GM19193 (cell line): ENCODE measurements around the gene VWA5B2.

ENCODE experiments used
- POLR2A ChIP-seq: IDR thresholded peaks from 4 replicates; pipeline ENCODE4 v1.6.1; 2011; ENCODE audit not compliant: insufficient read depth, insufficient read length; ENCODE audit errors: extremely low read depth

VWA5B2 gene

GRCh38 chr3:184203526-184203925 is 25.9 kb upstream of the VWA5B2 start:
- no peak for TF ChIP-seq POLR2A

DNA sequence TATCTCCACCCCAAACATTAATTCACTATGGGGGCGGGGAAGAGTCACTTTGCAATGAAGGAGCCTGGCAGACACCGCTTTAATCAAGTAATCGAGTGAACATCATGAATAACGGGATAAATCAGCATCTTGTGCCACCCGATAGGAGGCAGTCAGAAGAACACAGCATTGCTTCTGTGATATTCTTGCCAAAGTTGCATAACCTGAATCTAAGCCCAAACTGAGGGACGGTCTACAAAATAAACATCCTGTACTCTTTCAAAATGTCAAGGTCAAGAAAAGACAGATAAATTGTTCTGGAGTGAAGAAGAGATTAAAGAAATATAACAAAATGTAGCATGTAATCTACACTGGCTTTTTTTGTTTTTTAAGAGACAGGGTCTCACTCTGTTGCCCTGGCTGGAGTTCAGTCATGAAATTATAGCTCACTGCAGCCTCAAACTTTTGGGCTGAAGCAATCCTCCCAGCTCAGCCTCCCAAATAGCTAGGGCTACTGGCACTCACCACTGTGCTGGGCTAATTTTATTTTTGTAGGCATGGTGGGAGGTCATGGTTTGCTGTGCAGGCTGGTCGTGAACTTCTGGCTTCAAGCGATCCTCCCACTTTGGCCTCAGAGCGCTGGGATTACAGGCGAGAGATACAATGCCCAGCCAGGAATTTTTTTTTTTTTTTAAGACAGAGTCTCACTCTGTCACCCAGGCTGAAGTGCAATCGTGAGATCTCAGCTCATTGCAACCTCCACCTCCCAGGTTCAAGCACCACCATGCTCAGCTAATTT is 20.1 kb upstream of the VWA5B2 start:
- TF ChIP-seq POLR2A: no peak

GRCh38 chr3:184211297-184211696 is 18.1 kb upstream of the VWA5B2 start:
- no peak for TF ChIP-seq POLR2A

GRCh38 chr3:184211718-184212117 is 17.7 kb upstream of the VWA5B2 start:
- no peak for TF ChIP-seq POLR2A

- no peak for TF ChIP-seq POLR2A
These were observed 10.6 kb upstream of the VWA5B2 start for GRCh38 chr3:184218814-184219213.

- no peak for TF ChIP-seq POLR2A
These were observed 6.9 kb upstream of the VWA5B2 start for GRCh38 chr3:184222521-184222920.

- no peak for TF ChIP-seq POLR2A
These were observed 5.4 kb upstream of the VWA5B2 start for GRCh38 chr3:184223946-184224345.

- no peak for TF ChIP-seq POLR2A
These were observed 1.9 kb upstream of the VWA5B2 start for GRCh38 chr3:184227481-184227935.

- TF ChIP-seq POLR2A: no peak
These were observed 828 bp upstream of the VWA5B2 start for GRCh38 chr3:184228376-184229137.

GRCh38 chr3:184230081-184230602 is 757 bp downstream of the VWA5B2 start:
- no peak for TF ChIP-seq POLR2A

DNA sequence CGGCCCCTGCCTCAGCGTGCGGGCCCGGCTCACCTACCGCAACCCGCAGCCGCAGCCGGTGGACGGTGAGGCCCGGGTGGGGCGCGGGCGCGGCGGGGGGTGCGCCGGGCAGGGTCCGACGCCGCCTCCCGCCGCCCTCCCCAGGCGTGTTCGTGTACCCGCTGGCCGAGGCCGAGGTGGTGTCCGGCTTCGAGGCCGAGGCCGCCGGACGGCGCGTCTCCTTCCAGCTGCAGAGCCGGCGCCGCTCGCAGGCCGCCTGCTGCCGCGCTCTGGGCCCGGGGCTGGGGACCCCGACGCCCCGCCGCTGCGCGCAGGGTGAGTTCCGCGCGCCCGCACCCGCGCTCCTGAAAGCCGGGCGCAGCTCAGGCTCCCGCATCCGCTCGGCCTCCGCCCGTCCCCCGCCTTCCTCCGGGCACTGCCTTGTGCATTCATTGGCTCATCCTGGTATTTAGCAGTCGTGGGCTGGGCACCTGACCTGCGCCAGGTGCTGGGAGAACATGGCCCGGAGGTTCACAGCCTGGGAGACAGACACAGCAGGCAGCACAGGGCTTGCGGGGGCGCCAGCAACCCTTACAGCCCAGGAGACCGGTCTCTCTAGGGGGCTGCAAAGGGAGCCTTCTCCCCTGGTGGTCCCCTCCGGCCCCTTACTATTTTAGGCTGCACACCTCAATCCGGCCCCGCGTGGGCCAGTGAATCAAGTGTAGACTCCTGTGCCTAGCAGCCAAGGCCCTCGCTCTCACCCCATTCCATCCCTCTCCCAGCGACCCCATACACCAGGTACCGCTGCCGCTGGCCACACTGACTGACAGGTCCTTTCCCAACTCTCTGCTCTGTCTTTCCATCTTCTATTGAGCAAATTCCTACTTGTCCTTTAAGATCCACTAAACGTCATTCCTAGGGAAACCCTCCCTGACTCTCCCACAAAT is 1.5 kb downstream of the VWA5B2 start:
- TF ChIP-seq POLR2A: no peak

- no peak for TF ChIP-seq POLR2A
These were observed 2.3 kb downstream of the VWA5B2 start for GRCh38 chr3:184231671-184232070.

- TF ChIP-seq POLR2A: no peak
These were observed 3.9 kb downstream of the VWA5B2 start for GRCh38 chr3:184233127-184233843.

DNA sequence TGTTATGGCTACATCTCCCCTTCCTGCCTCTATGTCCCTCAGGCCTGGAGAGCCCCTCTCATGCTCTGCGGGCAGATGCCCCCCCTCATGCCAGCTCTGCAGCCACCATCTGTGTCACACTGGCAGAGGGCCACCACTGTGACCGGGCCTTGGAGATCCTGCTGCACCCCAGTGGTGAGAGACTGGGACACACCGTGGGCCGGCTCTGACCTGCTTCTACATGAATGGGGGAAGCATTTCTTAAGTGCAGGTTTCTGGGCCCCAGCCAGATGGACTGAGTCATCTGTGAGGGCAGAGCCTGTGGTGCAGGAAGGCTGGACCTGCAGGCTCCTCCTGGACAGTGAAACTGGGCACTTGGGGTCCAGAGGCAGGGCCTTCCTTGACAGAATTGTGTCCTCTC is 4.8 kb downstream of the VWA5B2 start:
- TF ChIP-seq POLR2A: no peak
